Activated CD4-positive, CD25-positive, alpha-beta regulatory T cell (primary cell): ENCODE measurements around the gene PIP5K1B.

ENCODE experiments used
- DNase-seq, 4 experiments: peaks; one replicate each; lab custom pipeline; 2025; lab: John Stamatoyannopoulos, UW

The PIP5K1B gene

GRCh38 chr9:68775003-68775730 lies 70.1 kb downstream of the PIP5K1B start:
- no peak for DNase-seq

DNA sequence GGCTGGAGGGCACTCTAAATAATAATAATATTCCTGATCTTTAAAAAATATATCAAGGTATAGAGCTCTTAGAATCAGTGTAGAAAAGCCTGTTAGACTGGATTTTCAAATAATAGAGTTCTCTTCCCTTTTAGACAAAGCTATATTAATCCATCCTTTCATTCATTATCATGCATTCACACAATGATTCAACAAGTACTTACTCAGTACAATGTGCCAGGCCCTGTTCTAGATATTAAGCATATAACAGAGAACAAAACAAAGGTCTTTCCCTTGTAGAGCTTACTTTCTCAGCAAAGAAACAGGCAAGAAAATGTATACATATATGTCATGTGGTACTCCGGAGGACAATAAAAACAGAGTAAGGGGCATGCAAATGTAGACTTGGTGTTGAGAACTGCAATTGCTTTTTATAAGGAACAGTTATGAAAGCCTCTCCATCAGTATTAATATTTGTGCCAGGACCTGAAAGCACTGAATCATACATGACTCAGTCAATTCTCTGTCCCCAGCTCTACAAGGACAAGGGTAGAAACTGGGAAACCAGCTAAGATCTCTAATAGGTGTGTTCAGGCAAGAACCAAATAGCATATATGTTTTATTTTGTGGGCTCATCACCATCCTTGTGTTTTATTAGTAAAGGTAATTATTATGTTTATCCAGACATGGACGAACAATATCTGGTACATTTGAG lies 72.2 kb downstream of the PIP5K1B start:
- no peak for DNase-seq

- DNase-seq: no peak
These were observed 73.6 kb downstream of the PIP5K1B start for GRCh38 chr9:68778635-68779034.

- DNase-seq: peak; percentile 86 to 92 (median 90)
These were observed 74.7 kb downstream of the PIP5K1B start for GRCh38 chr9:68779558-68780379.

- DNase-seq: no peak
These were observed 75.3 kb downstream of the PIP5K1B start for GRCh38 chr9:68780380-68780712.

DNA sequence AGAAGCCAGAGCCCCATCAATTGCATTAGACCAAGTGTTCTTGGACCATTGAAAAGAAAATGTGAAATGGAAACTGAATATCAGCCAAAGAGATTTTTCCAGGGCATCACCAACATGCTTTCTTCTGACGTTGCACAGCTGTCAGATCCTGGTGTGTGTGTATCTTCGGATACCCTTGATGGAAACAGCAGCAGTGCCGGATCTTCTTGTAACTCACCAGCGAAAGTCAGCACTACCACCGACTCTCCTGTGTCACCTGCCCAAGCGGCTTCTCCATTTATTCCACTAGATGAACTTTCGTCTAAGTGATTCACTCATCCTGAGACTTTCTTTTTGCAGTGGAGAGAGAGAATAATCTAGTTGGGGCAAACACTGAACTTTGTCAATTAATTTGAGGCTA lies 75.7 kb downstream of the PIP5K1B start:
- DNase-seq: no peak

GRCh38 chr9:68781928-68782327 lies 76.9 kb downstream of the PIP5K1B start:
- DNase-seq: no peak

- DNase-seq: no peak
These were observed 77.5 kb downstream of the PIP5K1B start for GRCh38 chr9:68782546-68782945.

- no peak for DNase-seq
These were observed 80.9 kb downstream of the PIP5K1B start for GRCh38 chr9:68785965-68786364.

DNA sequence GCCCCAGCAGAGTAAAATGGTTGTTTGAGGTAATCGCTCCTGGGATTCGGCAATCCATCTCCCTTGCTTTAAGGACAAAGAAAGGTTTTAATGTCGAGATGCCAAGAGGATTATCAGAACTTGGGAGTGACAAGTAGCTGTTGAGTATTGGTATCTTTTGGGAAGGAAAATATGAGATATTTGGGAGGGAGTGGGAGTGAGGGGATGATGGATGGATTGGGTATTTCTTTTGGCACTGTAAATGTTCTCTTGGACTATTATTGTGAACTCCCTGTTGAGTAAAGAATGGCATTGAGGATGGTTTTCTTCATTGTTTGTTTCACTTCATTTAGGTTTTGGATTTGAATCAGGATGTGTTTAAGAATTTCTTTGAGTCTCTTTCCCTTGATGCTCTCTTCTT lies 86.1 kb downstream of the PIP5K1B start:
- DNase-seq: no peak

- no peak for DNase-seq
These were observed 88.7 kb downstream of the PIP5K1B start for GRCh38 chr9:68793605-68794343.

DNA sequence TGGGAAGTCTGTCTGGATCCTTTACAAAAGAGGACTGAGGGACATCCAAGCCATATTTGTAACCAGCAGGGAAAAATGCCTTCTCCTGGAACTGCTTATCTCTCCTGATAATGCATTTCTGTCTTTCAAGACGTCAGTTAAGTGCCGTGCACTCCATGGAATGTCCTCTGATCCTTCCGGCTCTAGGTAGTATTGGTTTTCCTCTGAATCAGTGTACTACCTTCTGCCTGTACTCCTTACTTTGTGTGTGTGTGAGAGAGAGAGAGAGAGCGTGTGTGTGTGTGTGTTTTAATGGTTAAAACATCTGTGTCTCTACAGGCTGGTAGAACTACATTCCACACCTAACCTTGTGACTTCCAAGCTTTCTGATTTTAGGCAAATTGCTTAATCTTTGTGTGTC lies 89.9 kb downstream of the PIP5K1B start:
- no peak for DNase-seq

- DNase-seq: no peak
These were observed 90.4 kb downstream of the PIP5K1B start for GRCh38 chr9:68795411-68795810.

- no peak for DNase-seq
These were observed 92.1 kb downstream of the PIP5K1B start for GRCh38 chr9:68797116-68797515.

- DNase-seq: no peak
These were observed 93.4 kb downstream of the PIP5K1B start for GRCh38 chr9:68798423-68798822.

GRCh38 chr9:68800836-68801235 lies 95.8 kb downstream of the PIP5K1B start:
- no peak for DNase-seq

DNA sequence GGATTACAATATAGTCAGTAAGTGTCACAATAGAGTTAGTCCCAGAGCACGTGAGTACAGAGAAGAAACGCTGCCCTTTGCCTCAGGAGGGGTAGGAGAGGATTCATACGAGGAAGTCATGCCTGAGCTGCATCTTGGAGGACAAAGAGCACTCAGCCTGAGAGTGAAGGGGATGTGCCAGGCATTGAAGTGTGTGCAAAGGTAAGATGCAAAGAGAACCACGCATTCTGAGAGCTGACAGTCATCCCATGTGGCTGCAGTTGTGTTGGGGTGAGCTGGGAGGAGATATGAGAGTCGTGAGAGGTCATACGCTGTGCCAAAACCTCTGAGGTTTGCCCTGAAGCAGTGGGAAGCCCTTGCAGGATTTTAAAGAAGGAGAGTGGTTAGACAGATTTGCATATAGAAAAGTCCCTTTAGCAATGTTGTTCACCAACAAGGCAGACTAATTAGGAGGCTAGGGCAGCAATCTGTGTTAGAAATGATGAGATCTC lies 97.5 kb downstream of the PIP5K1B start:
- DNase-seq: no peak

DNA sequence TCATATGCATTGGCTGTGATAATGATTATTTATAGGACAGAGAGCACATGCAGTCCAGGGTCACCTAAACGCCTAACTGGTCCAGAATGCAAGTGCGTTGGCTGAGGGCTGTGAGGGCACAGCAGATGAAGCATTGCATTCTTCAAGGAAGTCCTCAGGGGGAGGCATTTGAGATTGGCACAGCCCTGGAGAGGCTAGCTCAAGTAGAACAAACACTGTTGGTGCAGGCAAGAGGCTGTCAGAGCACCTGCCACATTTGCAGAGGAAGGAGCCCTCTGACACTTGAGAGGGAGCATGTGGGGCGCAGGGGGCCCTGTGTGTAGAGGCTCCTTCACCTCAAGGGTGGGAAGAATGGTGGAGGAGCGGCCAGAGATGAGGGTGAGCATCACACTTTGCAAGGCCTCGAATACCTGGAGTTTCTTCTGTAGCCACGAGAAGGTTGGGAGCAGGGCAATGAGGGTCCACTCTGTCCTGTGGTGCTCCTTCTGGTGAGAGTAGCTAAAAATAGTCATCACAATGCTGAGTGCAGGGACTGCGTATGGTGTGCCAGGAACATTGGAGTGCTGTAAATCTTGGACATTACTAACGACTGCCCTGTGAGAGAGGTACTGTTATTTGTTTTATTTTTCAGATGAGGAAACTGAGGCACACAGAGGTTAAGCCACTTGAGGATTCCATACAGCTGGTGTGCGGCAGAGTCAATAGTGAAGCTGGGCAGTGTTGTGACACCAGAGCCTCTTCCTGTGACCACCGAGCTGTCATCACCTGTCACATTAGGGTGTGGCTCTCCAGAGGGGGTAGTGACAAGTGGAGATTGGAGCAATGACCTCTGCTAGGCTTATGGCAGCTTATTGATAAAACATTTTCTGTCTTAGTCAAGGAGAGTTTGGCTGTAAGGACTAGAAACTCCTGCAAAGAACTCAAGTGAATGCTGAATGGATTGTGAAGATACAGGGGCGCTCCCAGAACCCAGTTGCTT lies 100.2 kb downstream of the PIP5K1B start:
- no peak for DNase-seq

DNA sequence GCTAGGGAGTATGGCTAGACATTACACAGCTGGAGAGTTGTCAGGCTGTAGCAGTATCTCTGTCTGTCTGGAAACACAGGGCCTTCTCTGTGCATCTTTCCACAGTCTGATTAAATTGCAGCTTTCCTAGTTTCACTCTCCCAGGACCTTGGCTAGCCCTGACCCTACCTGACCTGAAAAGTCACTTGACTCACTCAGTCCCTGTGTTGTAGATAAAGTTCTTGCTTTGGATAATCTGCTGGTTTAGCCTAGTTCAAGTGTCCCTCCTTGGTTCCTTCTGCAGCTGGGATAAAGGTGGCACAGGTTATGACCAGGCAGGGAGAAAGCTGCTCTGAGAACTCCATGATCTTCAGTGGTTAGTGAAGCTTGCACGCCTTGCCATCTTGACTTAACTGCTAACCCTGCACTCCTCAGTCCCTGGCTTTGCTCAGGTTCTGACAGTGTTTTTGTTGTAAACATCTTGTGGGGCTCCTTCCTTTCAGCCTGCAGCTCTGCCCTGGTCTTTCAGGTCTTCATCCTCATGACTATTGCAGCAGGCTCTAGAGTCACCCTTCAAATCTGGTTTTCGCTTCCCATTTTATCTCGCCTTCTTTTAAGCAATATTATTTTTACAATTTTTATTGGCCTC lies 101.0 kb downstream of the PIP5K1B start:
- DNase-seq: no peak

DNA sequence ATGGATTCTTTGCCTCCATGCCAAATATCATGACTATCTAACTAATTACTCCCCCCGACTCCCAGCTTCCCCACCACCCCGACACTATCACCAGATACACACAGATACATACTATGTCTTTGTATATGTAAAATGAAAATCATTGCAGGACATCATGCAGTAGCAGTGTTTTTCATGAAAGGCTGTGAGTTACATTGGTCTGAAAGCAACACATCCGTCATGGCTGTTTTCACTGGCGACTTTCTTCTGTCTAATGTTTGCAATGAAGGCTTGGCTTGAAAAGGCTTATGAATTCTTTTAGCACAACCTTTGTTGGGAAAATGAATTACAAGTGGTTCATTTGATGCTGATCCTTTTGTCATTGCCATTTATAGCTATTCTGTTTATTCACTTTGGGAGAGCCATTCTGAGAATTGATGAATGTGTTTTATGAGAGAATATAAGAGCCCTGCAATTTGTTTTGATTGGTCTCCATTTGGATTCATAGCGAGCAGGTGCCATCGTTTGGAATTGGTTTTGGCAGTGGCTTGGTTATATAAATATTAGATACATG lies 103.4 kb downstream of the PIP5K1B start:
- DNase-seq: no peak
